PC-3 (cell line): Measurements from ENCODE around the gene MLLT10. TPM values are rescaled to one million over a fixed set of nuclear protein-coding genes. Genes with fewer than 3 reads are reported as not detected.

Source experiments
- ATAC-seq: fragments of 200-7000 bp; cut with Tn5 transposase; 2 replicates; pipeline ENCODE4 v1.9.1; 2020; ENCODE audit warnings: mild to moderate bottlenecking, moderate library complexity
- BruUV-seq: library from RNA; stranded (reverse); fragments of 400-500 nt; replicated peaks from 2 replicates; lab custom pipeline; 2021; lab: Mats Ljungman, UMichigan
- CTCF ChIA-PET: fragments of 300-600 bp; sonication (Branson Sonifier 250); formaldehyde crosslinking; loops from one replicate; lab custom pipeline; 2022; ENCODE audit warnings: antibody characterized with exemption; lab: Charles Lee
- POLR2A ChIA-PET: fragments of 300-600 bp; sonication (Branson Sonifier 250); formaldehyde crosslinking; loops from one replicate; lab custom pipeline; 2022; ENCODE audit warnings: antibody characterized with exemption; ENCODE audit not compliant: unreplicated experiment; lab: Charles Lee
- DNase-seq: peaks from one replicate; pipeline ENCODE4 v3.0.0-alpha.2; 2015
- H2AFZ ChIP-seq: fragments of 300-600 bp; sonication (generic); 2 replicates; pipeline ENCODE4 v1.6.0; 2016; ENCODE audit warnings: antibody characterized with exemption, low read length
- H3F3A ChIP-seq: fragments of 300-600 bp; sonication (generic); one replicate; pipeline ENCODE4 v1.6.0; 2017; ENCODE audit warnings: antibody characterized with exemption, low read length, control low read depth, mild to moderate bottlenecking; ENCODE audit not compliant: unreplicated experiment
- H3K27ac ChIP-seq: fragments of 300-600 bp; sonication (generic); 2 replicates; pipeline ENCODE4 v1.5.1; 2016; ENCODE audit warnings: mild to moderate bottlenecking, low read length
- H3K27me3 ChIP-seq: fragments of 300-600 bp; sonication (generic); 2 replicates; pipeline ENCODE4 v1.6.1; 2016; ENCODE audit warnings: low read length, mixed read lengths
- H3K36me3 ChIP-seq: fragments of 300-600 bp; sonication (generic); 2 replicates; pipeline ENCODE4 v1.6.1; 2016; ENCODE audit warnings: low read depth, mixed run types, low read length, mixed read lengths
- H3K4me1 ChIP-seq: fragments of 300-600 bp; sonication (generic); 2 replicates; pipeline ENCODE4 v1.5.1; 2016; ENCODE audit warnings: low read length; ENCODE audit not compliant: insufficient read depth
- H3K4me2 ChIP-seq: fragments of 300-600 bp; sonication (generic); 2 replicates; pipeline ENCODE4 v1.6.0; 2016; ENCODE audit warnings: low read length
- H3K4me3 ChIP-seq: fragments of 300-600 bp; sonication (generic); 2 replicates; pipeline ENCODE4 v1.5.1; 2016; ENCODE audit warnings: mild to moderate bottlenecking, low read length, mixed read lengths
- H3K79me2 ChIP-seq: fragments of 300-600 bp; sonication (generic); 2 replicates; pipeline ENCODE4 v1.6.1; 2017; ENCODE audit warnings: low read length, mixed read lengths
- H3K9ac ChIP-seq: fragments of 300-600 bp; sonication (generic); 2 replicates; pipeline ENCODE4 v1.6.0; 2016; ENCODE audit warnings: mild to moderate bottlenecking, low read length
- H3K9me2 ChIP-seq: fragments of 300-600 bp; sonication (generic); replicated peaks from 2 replicates; pipeline ENCODE4 v1.6.1; 2016; ENCODE audit warnings: mixed run types, low read length, mixed read lengths
- H3K9me3 ChIP-seq: fragments of 300-600 bp; sonication (generic); 2 replicates; pipeline ENCODE4 v1.6.1; 2016; ENCODE audit warnings: low read length, mixed read lengths
- H4K20me1 ChIP-seq: fragments of 300-600 bp; sonication (generic); 2 replicates; pipeline ENCODE4 v1.6.1; 2016; ENCODE audit warnings: low read length, mixed read lengths
- EZH2 ChIP-seq: fragments of 300-600 bp; sonication (generic); IDR thresholded peaks from one replicate; pipeline ENCODE4 v1.6.1; 2017; ENCODE audit warnings: antibody characterized with exemption, mild to moderate bottlenecking, low read length; ENCODE audit not compliant: unreplicated experiment
- EZH2phosphoT487 ChIP-seq: fragments of 300-600 bp; sonication (generic); IDR thresholded peaks from 2 replicates; pipeline ENCODE4 v1.6.1; 2018; ENCODE audit warnings: mild to moderate bottlenecking, antibody characterized with exemption, low read length, borderline replicate concordance
- intact Hi-C: fragments of 100-400 bp; cut with micrococcal nuclease; formaldehyde crosslinking; loops from 2 replicates; pipeline ENCODE4 v1.9.0; 2023
- total RNA-seq: library from RNA; depleted of rRNA; stranded (reverse); fragments of >200 nt; gene quantifications from 2 replicates; pipeline ENCODE4 v1.2.3, GENCODE V29; 2014
- TF ChIP-seq, protein P1 (sequence below): fragments of 300-600 bp; sonication (generic); conservative IDR thresholded peaks from 2 replicates; pipeline ENCODE4 v1.5.1; 2017; ENCODE audit warnings: antibody characterized with exemption, low read depth, mild to moderate bottlenecking, low read length

MLLT10 gene
- total RNA-seq, 1 experiment from 2014 or later = 32.5 TPM

DNA sequence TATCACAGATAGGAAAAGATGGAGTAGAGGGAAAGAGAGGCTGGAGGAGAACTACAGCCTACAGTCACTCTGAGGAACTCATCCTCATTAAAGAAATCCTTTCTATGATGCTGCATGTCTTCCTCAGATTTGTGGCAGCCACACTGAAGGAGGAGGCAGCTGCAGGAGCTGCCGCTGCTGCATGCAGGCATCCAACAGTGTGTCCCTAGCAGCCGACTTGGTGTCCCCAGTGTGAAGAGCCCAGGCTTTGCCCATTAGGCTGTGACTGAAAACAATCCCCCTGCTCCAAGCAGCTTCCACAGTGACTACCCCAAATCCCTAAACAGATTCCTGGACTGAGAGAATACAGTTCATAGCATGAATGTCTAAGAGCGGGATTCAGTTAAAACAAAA lies 31.7 kb upstream of the MLLT10 start:
- no peak overlapping the region for H3K27ac ChIP-seq
- H3K9me2 ChIP-seq = no peaks in the 10 kb centered on the region

DNA sequence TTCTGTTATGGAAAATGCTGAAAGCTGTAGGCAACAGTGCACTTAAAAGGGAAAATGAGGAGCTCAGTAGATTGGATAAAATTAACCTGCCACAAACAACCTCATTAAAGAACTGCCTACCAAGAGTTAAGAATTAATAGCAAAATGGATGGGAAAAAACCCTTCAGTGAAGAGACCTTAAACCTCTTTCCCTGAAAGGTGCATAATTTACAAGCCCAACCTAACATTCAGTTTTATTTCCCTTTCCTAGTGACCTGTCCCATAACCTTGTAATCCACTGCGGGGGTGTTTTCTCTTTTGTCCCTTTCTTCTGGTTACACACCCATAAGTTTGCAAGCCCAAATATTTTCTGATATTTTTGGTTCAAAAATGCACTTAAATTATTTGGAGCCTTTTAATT lies 30.5 kb upstream of the MLLT10 start:
- intact Hi-C loops = no loop called here
- H3K9ac ChIP-seq = no peak overlapping the region
- no peaks in the 10 kb centered on the region for H3K9me2 ChIP-seq
- H3K36me3 ChIP-seq = no peaks in the 10 kb centered on the region
- BruUV-seq = no TSS peak
- no peaks in the 10 kb centered on the region for H3K9me3 ChIP-seq
- no peak overlapping the region for H3K4me2 ChIP-seq
- no peaks in the 10 kb centered on the region for H3K79me2 ChIP-seq
- no peaks in the 10 kb centered on the region for H3K4me1 ChIP-seq
- no peaks in the 10 kb centered on the region for H4K20me1 ChIP-seq
- no peak overlapping the region for H3K27ac ChIP-seq
- H2AFZ ChIP-seq = no peak overlapping the region
- H3K27me3 ChIP-seq = no peaks in the 10 kb centered on the region
- no peak for ATAC-seq
- no peak overlapping the region for H3K4me3 ChIP-seq
- TF ChIP-seq EZH2 = no peak
- TF ChIP-seq, protein P1, sequence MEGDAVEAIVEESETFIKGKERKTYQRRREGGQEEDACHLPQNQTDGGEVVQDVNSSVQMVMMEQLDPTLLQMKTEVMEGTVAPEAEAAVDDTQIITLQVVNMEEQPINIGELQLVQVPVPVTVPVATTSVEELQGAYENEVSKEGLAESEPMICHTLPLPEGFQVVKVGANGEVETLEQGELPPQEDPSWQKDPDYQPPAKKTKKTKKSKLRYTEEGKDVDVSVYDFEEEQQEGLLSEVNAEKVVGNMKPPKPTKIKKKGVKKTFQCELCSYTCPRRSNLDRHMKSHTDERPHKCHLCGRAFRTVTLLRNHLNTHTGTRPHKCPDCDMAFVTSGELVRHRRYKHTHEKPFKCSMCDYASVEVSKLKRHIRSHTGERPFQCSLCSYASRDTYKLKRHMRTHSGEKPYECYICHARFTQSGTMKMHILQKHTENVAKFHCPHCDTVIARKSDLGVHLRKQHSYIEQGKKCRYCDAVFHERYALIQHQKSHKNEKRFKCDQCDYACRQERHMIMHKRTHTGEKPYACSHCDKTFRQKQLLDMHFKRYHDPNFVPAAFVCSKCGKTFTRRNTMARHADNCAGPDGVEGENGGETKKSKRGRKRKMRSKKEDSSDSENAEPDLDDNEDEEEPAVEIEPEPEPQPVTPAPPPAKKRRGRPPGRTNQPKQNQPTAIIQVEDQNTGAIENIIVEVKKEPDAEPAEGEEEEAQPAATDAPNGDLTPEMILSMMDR = no peak
- TF ChIP-seq EZH2phosphoT487 = no peak
- CTCF ChIA-PET = no interaction called here
- H3F3A ChIP-seq = no peaks in the 10 kb centered on the region
- POLR2A ChIA-PET = no interaction called here
- no peak for DNase-seq

More for the DNA sequence above, 31.7 kb upstream of the MLLT10 start:
- H3K4me1 ChIP-seq = no peaks in the 10 kb centered on the region
- H3K79me2 ChIP-seq = no peaks in the 10 kb centered on the region
- intact Hi-C loops = no loop called here
- no TSS peak for BruUV-seq
- TF ChIP-seq, protein P1 = no peak
- no peak for TF ChIP-seq EZH2phosphoT487
- no peak for TF ChIP-seq EZH2
- H2AFZ ChIP-seq = no peak overlapping the region
- DNase-seq (no peak), ATAC-seq (no peak)
- POLR2A ChIA-PET = no interaction called here
- no peak overlapping the region for H3K9ac ChIP-seq
- no peak overlapping the region for H3K4me3 ChIP-seq
- H3K36me3 ChIP-seq = no peaks in the 10 kb centered on the region
- no peaks in the 10 kb centered on the region for H3K9me3 ChIP-seq
- CTCF ChIA-PET = no interaction called here
- H3K27me3 ChIP-seq = no peaks in the 10 kb centered on the region
- H3F3A ChIP-seq = no peaks in the 10 kb centered on the region
- no peak overlapping the region for H3K4me2 ChIP-seq
- H4K20me1 ChIP-seq = no peaks in the 10 kb centered on the region

DNA sequence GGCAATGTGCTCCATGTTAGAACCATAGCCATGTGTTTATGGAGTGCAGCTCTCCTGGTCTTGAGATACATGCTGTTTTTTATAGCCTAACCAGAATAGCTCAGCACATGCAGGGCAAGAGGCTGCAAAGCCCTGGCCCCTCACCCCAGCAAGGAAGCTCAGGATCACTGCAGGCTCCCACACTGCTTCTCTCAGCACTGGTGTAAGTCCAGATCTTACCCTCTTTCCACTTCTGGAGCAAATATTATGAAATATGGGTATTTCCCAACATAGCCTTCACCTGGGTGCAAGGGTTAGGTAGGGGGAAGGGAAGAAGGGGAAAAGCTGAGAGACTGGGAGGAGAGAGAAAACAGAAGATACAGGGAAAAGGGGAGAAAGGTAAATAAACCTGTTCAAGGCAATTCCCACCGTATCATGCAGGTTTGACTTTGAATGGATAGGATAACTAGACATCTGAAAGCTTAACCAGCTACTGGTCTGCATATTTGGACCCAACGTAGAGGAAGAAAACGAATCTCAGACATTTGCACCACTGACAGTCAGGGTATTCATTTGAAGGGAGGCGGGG lies 28.2 kb upstream of the MLLT10 start:
- no peaks in the 10 kb centered on the region for H4K20me1 ChIP-seq
- CTCF ChIA-PET = no interaction called here
- intact Hi-C loops = no loop called here
- no peak overlapping the region for H2AFZ ChIP-seq
- no peaks in the 10 kb centered on the region for H3K36me3 ChIP-seq
- no peaks in the 10 kb centered on the region for H3K79me2 ChIP-seq
- H3K9me2 ChIP-seq = no peaks in the 10 kb centered on the region
- DNase-seq = no peak
- no peak for ATAC-seq
- H3K4me3 ChIP-seq = no peak overlapping the region
- no peaks in the 10 kb centered on the region for H3K27me3 ChIP-seq
- H3F3A ChIP-seq = no peaks in the 10 kb centered on the region
- BruUV-seq = no TSS peak
- H3K4me1 ChIP-seq = no peaks in the 10 kb centered on the region
- no peak overlapping the region for H3K9ac ChIP-seq
- H3K4me2 ChIP-seq = no peak overlapping the region
- no peak overlapping the region for H3K27ac ChIP-seq
- TF ChIP-seq EZH2phosphoT487 (no peak), EZH2 (no peak)
- TF ChIP-seq, protein P1 = no peak
- H3K9me3 ChIP-seq = no peaks in the 10 kb centered on the region
- POLR2A ChIA-PET = no interaction called here
